Coronary artery (tissue), 2 donors: Measurements from ENCODE around the gene SERPINE1.

Source experiments
- DNase-seq: peaks from one replicate; pipeline ENCODE4 v3.0.0-alpha.2; 2017; ENCODE audit warnings: low spot score
- H3K27ac ChIP-seq, 2 donors: fragments of 200-600 bp; sonication (generic); one replicate each; pipeline ENCODE4 v1.5.1; 2016 to 2019
- H3K4me3 ChIP-seq: fragments of 200-600 bp; sonication (generic); 2 replicates; pipeline ENCODE4 v1.5.1; 2016; ENCODE audit warnings: mild to moderate bottlenecking, moderate library complexity
- CTCF ChIP-seq: fragments of 200-600 bp; sonication (generic); IDR thresholded peaks from one replicate; pipeline ENCODE4 v1.5.1; 2019; ENCODE audit warnings: antibody characterized with exemption

The SERPINE1 gene

GRCh38 chr7:101165075-101165957, 38.4 kb downstream of the SERPINE1 start, which contains the start of gene VGF:
Gene VGF (minus strand): TSS chr7:101165569. CDS start chr7:101164843, 726 bp downstream.
- no peak for TF ChIP-seq CTCF
- Histone ChIP-seq H3K4me3 (peak within 1 kb of the TSS; percentile 63), H3K27ac (no peak within 1 kb of the TSS)
- DNase-seq, result peak; percentile 85

GRCh38 chr7:101165958-101166647, 39.2 kb downstream of the SERPINE1 start:
- no peak for DNase-seq
- TF ChIP-seq CTCF, result no peak
- H3K27ac ChIP-seq, result no peak overlapping the region
- H3K4me3 ChIP-seq, result peak overlapping the region; percentile 47

- Histone ChIP-seq H3K27ac (no peak overlapping the region), H3K4me3 (no peak overlapping the region)
- DNase-seq, result no peak
- TF ChIP-seq CTCF, result no peak
These were observed 39.7 kb downstream of the SERPINE1 start for GRCh38 chr7:101166648-101166908.

- H3K27ac ChIP-seq, result no peak overlapping the region
- TF ChIP-seq CTCF, result no peak
- no peak for DNase-seq
- no peak overlapping the region for H3K4me3 ChIP-seq
These were observed 40.2 kb downstream of the SERPINE1 start for GRCh38 chr7:101166909-101167644.

- H3K27ac ChIP-seq, result no peak overlapping the region
- no peak for TF ChIP-seq CTCF
- DNase-seq, result no peak
- no peak overlapping the region for H3K4me3 ChIP-seq
These were observed 40.9 kb downstream of the SERPINE1 start for GRCh38 chr7:101167645-101168411.

- DNase-seq, result no peak
- no peak overlapping the region for H3K4me3 ChIP-seq
- H3K27ac ChIP-seq, result no peak overlapping the region
- no peak for TF ChIP-seq CTCF
These were observed 41.6 kb downstream of the SERPINE1 start for GRCh38 chr7:101168412-101169049.
